ENCODE results near the gene IL36A. TPM values are rescaled to one million over a fixed set of nuclear protein-coding genes. Genes with fewer than 3 reads are reported as not detected.

Gene IL36A
- total and polyA plus RNA-seq, 2 experiments from 2014 or later, result not detected

DNA sequence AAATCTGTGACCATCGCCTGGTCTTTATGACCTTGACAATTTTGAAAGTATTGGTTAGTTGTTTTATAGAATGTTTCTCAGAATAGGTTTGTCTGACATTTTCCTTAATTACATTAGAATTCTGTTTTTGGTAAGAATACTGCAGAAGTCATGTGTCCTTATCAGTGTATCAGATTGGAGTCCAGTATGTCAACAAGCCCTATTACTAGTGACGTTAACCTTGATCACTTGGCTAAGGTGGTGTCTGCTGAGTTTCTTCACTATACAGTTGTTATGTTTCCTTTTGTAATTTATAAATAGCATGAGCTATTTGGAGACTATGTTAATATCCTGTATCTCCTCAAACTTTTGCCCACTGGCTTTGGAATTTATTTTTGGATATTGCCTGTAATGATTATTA is 38.2 kb upstream of the IL36A start:
- whole genome bisulfite sequencing (ENCODE audit: low lambda C conversion rate, missing lambda C conversion rate), result 72% methylated on average over 2 of the region's 2 CpGs
- no peaks in the 10 kb centered on the region for H3K9me3 ChIP-seq (ENCODE audit: low read depth)
- H3K4me1 ChIP-seq (ENCODE audit: insufficient read depth), result no peaks in the 10 kb centered on the region
- TF ChIP-seq EZH2phosphoT487 (IDR thresholded peaks at IDR 0.05; ENCODE audit: low read depth, severe bottlenecking, unreplicated experiment), result no peak
- TF ChIP-seq, protein P1, sequence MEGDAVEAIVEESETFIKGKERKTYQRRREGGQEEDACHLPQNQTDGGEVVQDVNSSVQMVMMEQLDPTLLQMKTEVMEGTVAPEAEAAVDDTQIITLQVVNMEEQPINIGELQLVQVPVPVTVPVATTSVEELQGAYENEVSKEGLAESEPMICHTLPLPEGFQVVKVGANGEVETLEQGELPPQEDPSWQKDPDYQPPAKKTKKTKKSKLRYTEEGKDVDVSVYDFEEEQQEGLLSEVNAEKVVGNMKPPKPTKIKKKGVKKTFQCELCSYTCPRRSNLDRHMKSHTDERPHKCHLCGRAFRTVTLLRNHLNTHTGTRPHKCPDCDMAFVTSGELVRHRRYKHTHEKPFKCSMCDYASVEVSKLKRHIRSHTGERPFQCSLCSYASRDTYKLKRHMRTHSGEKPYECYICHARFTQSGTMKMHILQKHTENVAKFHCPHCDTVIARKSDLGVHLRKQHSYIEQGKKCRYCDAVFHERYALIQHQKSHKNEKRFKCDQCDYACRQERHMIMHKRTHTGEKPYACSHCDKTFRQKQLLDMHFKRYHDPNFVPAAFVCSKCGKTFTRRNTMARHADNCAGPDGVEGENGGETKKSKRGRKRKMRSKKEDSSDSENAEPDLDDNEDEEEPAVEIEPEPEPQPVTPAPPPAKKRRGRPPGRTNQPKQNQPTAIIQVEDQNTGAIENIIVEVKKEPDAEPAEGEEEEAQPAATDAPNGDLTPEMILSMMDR (IDR thresholded peaks at IDR 0.05; ENCODE audit: poor library complexity), result no peak
- no peak for TF ChIP-seq EZH2 (IDR thresholded peaks at IDR 0.05; ENCODE audit: borderline replicate concordance)
- H3K4me2 ChIP-seq, result no peak overlapping the region
- no peaks in the 10 kb centered on the region for H3K27me3 ChIP-seq
- no peaks in the 10 kb centered on the region for H3K36me3 ChIP-seq (replicated peaks; ENCODE audit: insufficient read depth, low read depth)
- no peaks in the 10 kb centered on the region for H4K20me1 ChIP-seq (ENCODE audit: insufficient read depth, poor library complexity, severe bottlenecking)
- H3K79me2 ChIP-seq, result no peaks in the 10 kb centered on the region
- DNase-seq (ENCODE audit: low spot score), result no peak
- no peaks in the 10 kb centered on the region for H3K9me2 ChIP-seq (replicated peaks; ENCODE audit: insufficient read depth)
- no peak overlapping the region for H2AFZ ChIP-seq
- no peak overlapping the region for H3K4me3 ChIP-seq
- no peak overlapping the region for H3K27ac ChIP-seq

DNA sequence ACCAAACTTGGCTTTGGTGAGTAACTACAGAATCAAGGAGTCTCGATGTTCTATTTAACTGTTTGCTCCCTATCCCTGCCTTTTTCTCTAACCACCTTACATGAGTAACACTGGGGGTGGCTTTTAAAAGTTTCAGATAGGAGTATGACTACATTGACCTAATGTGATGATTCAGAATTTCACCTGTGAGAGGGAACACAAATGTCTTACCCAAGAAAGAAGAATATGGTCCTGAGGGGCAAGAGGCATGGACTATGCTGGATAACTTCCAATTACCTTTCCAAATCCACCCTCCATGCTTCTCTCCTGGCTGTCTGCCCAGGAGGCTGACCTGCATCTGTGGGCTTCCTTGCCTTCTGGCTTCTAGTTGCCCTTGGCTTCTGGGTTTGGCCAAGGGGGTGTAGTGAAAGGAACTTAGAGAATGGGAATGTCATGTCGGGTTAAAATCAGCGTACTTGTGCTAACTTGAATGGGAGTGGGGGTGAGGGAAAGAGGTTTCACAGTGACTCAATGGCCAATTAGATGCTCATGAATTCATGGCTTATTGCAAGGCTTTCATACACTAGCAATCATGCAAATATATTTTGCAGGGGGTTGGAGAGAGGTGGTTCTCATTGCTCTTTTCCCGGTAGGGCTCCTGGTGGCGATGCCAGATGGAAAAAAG is 32.7 kb upstream of the IL36A start:
- Histone ChIP-seq H3K9me2 (replicated peaks; ENCODE audit: insufficient read depth) (no peaks in the 10 kb centered on the region), H3K9me3 (ENCODE audit: low read depth) (no peaks in the 10 kb centered on the region), H3K36me3 (replicated peaks; ENCODE audit: insufficient read depth, low read depth) (no peaks in the 10 kb centered on the region), H2AFZ (no peak overlapping the region), H3K4me2 (no peak overlapping the region), H3K4me3 (no peak overlapping the region), H3K27me3 (no peaks in the 10 kb centered on the region), H3K27ac (no peak overlapping the region), H3K4me1 (ENCODE audit: insufficient read depth) (no peaks in the 10 kb centered on the region), H3K79me2 (no peaks in the 10 kb centered on the region), H4K20me1 (ENCODE audit: insufficient read depth, poor library complexity, severe bottlenecking) (no peaks in the 10 kb centered on the region)
- 96% methylated on average over 5 of the region's 5 CpGs for WGBS (ENCODE audit: low lambda C conversion rate, missing lambda C conversion rate)
- no peak for DNase-seq (ENCODE audit: low spot score)
- TF ChIP-seq EZH2phosphoT487 (IDR thresholded peaks at IDR 0.05; ENCODE audit: low read depth, severe bottlenecking, unreplicated experiment) (no peak), EZH2 (IDR thresholded peaks at IDR 0.05; ENCODE audit: borderline replicate concordance) (no peak)
- TF ChIP-seq, protein P1 (IDR thresholded peaks at IDR 0.05; ENCODE audit: poor library complexity), result no peak

DNA sequence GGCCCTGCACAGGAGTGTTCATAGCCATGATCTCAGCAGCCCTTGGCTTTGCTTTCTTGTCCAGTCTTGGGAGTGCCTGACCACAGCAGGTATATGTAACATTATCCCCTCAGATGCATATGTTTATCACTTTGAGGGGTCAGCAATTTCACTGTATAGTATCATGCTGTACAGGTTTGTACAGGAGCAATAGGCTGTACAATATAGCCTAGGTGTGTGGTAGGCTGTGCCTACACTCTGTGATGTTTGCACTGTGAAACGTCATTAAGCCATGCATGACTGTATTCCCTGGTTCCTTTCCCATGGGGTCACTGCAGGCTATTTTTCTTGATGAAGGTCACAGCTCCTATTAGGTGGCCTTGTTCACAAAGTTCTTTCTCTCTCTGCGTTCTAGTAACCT is 32.1 kb upstream of the IL36A start:
- no peak for DNase-seq (ENCODE audit: low spot score)
- Histone ChIP-seq H3K4me1 (ENCODE audit: insufficient read depth) (no peaks in the 10 kb centered on the region), H3K27me3 (no peaks in the 10 kb centered on the region), H3K27ac (no peak overlapping the region), H3K4me2 (no peak overlapping the region), H3K4me3 (no peak overlapping the region), H3K79me2 (no peaks in the 10 kb centered on the region), H3K9me2 (replicated peaks; ENCODE audit: insufficient read depth) (no peaks in the 10 kb centered on the region), H3K36me3 (replicated peaks; ENCODE audit: insufficient read depth, low read depth) (no peaks in the 10 kb centered on the region), H2AFZ (no peak overlapping the region), H4K20me1 (ENCODE audit: insufficient read depth, poor library complexity, severe bottlenecking) (no peaks in the 10 kb centered on the region), H3K9me3 (ENCODE audit: low read depth) (no peaks in the 10 kb centered on the region)
- 63% methylated on average over 2 of the region's 2 CpGs for WGBS (ENCODE audit: low lambda C conversion rate, missing lambda C conversion rate)
- no peak for TF ChIP-seq EZH2 (IDR thresholded peaks at IDR 0.05; ENCODE audit: borderline replicate concordance)
- TF ChIP-seq, protein P1 (IDR thresholded peaks at IDR 0.05; ENCODE audit: poor library complexity), result no peak
- no peak for TF ChIP-seq EZH2phosphoT487 (IDR thresholded peaks at IDR 0.05; ENCODE audit: low read depth, severe bottlenecking, unreplicated experiment)

Measured in hepatocyte (in vitro differentiated cells).